Thyroid gland (tissue), 4 donors: ENCODE data around the gene APBA1. TPM values are rescaled to one million over a fixed set of nuclear protein-coding genes. Genes with fewer than 3 reads are reported as not detected.
"Not testable (repeated sequence)": the region's sequence is repeated elsewhere in the genome, so short reads cannot be mapped to it uniquely, and the experiment has no call there.

Experiments
- DNase-seq, 2 donors: peaks; one replicate each; pipeline ENCODE4 v3.0.0-alpha.2; 2019
- H3K27ac ChIP-seq, 3 donors: fragments of 200-600 bp; sonication (generic); 1 replicate in 2 of 3; 2 replicates in 1 of 3; pipeline ENCODE4 v1.5.1; 2016 to 2019; ENCODE audit warnings: mild to moderate bottlenecking in 1 of 3, moderate library complexity in 1 of 3
- H3K27me3 ChIP-seq: fragments of 200-600 bp; sonication (generic); one replicate; pipeline ENCODE4 v1.5.1; 2019
- H3K36me3 ChIP-seq, 2 donors: fragments of 200-600 bp; sonication (generic); one replicate each; pipeline ENCODE4 v1.5.1; 2016 to 2019
- H3K4me1 ChIP-seq, 2 donors: fragments of 200-600 bp; sonication (generic); one replicate each; pipeline ENCODE4 v1.5.1; 2017 to 2019
- H3K4me3 ChIP-seq, 3 donors: fragments of 200-600 bp; sonication (generic); replicated peaks in 1 of 3; 1 replicate in 2 of 3; 2 replicates in 1 of 3; pipeline ENCODE4 v1.5.1; 2016; ENCODE audit warnings: mild to moderate bottlenecking in 1 of 3
- H3K9me3 ChIP-seq: fragments of 200-600 bp; sonication (generic); one replicate; pipeline ENCODE4 v1.5.1; 2017
- POLR2A ChIP-seq, 2 donors: fragments of 450-650 bp; IDR thresholded peaks; one replicate each; pipeline ENCODE4 v1.6.1; 2017; ENCODE audit warnings: antibody characterized with exemption in 2 of 2, mild to moderate bottlenecking in 2 of 2, moderate library complexity in 1 of 2
- WGBS, 2 donors: methylation state at CpG; one replicate each; pipeline ENCODE4 v1.1.5; 2017; 5-methylcytosine and 5-hydroxymethylcytosine counted together
- intact Hi-C: fragments of 100-400 bp; cut with DNase I; formaldehyde crosslinking; loops from one replicate; pipeline ENCODE4 v1.15.1; 2023
- total RNA-seq, 4 donors: library from RNA; depleted of rRNA; stranded (reverse); fragments of >200 nt; gene quantifications; one replicate each; pipeline ENCODE4 v1.2.3, GENCODE V29; 2016
- TF ChIP-seq, protein P1 (sequence below), 6 experiments: fragments of 200-600 bp in 3 of 6; fragments of 450-650 bp in 3 of 6; sonication (generic) in 3 of 6; IDR thresholded peaks; one replicate each; pipeline ENCODE4 v1.5.1; 2016 to 2019; ENCODE audit warnings: antibody characterized with exemption in 6 of 6, mild to moderate bottlenecking in 2 of 6, inconsistent platforms in 1 of 6, moderate library complexity in 1 of 6

APBA1 gene
- total RNA-seq, 4 donors from 2014 or later, result 2.8 to 11.2 (median 3.8) TPM

- no peaks in the 10 kb centered on the region for H3K4me1 ChIP-seq
- H3K4me3 ChIP-seq, result no peak overlapping the region
- H3K36me3 ChIP-seq, result no peaks in the 10 kb centered on the region
- H3K9me3 ChIP-seq, result no peaks in the 10 kb centered on the region
- TF ChIP-seq, protein P1, sequence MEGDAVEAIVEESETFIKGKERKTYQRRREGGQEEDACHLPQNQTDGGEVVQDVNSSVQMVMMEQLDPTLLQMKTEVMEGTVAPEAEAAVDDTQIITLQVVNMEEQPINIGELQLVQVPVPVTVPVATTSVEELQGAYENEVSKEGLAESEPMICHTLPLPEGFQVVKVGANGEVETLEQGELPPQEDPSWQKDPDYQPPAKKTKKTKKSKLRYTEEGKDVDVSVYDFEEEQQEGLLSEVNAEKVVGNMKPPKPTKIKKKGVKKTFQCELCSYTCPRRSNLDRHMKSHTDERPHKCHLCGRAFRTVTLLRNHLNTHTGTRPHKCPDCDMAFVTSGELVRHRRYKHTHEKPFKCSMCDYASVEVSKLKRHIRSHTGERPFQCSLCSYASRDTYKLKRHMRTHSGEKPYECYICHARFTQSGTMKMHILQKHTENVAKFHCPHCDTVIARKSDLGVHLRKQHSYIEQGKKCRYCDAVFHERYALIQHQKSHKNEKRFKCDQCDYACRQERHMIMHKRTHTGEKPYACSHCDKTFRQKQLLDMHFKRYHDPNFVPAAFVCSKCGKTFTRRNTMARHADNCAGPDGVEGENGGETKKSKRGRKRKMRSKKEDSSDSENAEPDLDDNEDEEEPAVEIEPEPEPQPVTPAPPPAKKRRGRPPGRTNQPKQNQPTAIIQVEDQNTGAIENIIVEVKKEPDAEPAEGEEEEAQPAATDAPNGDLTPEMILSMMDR (IDR thresholded peaks at IDR 0.05), result no peak
- no peak for TF ChIP-seq POLR2A (IDR thresholded peaks at IDR 0.05)
- intact Hi-C loops, result no loop called here
- no peaks in the 10 kb centered on the region for H3K27me3 ChIP-seq
- 77 to 81% methylated on average over 1 of the region's 1 CpG for WGBS, 2 donors
- DNase-seq, result no peak
- H3K27ac ChIP-seq, result no peak overlapping the region
Measured at GRCh38 chr9:69602773-69603172, 69.4 kb downstream of the APBA1 start.

DNA sequence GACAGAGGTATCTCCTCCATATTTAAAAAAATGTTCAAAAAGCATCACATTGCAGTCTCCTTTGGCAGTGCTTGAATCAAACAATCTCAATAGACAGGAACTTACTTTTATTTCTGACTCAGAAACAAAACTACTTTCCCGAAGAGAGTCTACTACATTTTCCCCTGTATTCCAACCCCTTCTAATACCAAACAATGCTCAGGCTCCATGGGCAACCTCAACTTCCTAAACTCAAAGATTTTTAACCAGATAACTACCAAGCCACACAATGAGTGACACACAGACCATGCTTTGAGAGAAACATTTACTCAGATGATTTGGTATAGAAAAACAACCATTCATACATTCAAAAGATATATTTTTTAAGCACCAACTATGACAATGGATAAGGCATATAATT, 70.5 kb downstream of the APBA1 start:
- Histone ChIP-seq H3K4me3 (no peak overlapping the region), H3K27me3 (no peaks in the 10 kb centered on the region), H3K27ac (no peak overlapping the region), H3K9me3 (no peaks in the 10 kb centered on the region), H3K4me1 (no peaks in the 10 kb centered on the region), H3K36me3 (no peaks in the 10 kb centered on the region)
- 46 to 72% methylated on average over 1 of the region's 1 CpG for WGBS, 2 donors
- no peak for DNase-seq
- intact Hi-C loops, result no loop called here
- no peak for TF ChIP-seq POLR2A (IDR thresholded peaks at IDR 0.05)
- TF ChIP-seq, protein P1 (IDR thresholded peaks at IDR 0.05), result no peak

- no peak for TF ChIP-seq POLR2A (IDR thresholded peaks at IDR 0.05)
- TF ChIP-seq, protein P1 (IDR thresholded peaks at IDR 0.05), result no peak
- no peaks in the 10 kb centered on the region for H3K27me3 ChIP-seq
- intact Hi-C loops, result no loop called here
Measured at GRCh38 chr9:69600314-69601047, 71.7 kb downstream of the APBA1 start.

GRCh38 chr9:69599232-69599971, 72.8 kb downstream of the APBA1 start:
- intact Hi-C loops, result no loop called here
- 66 to 82% methylated on average over 8 of the region's 8 CpGs for WGBS, 2 donors
- Histone ChIP-seq H3K27me3 (no peaks in the 10 kb centered on the region), H3K36me3 (no peaks in the 10 kb centered on the region), H3K4me3 (no peak overlapping the region), H3K4me1 (no peaks in the 10 kb centered on the region), H3K27ac (no peak overlapping the region), H3K9me3 (no peaks in the 10 kb centered on the region)
- no peak for TF ChIP-seq POLR2A (IDR thresholded peaks at IDR 0.05)
- TF ChIP-seq, protein P1 (IDR thresholded peaks at IDR 0.05), result no peak
- no peak for DNase-seq

More at GRCh38 chr9:69600314-69601047, 71.7 kb downstream of the APBA1 start:
- no peaks in the 10 kb centered on the region for H3K9me3 ChIP-seq
- whole genome bisulfite sequencing, 2 donors, result 94 to 95% methylated on average over 7 of the region's 7 CpGs
- H3K36me3 ChIP-seq, result no peaks in the 10 kb centered on the region
- no peak overlapping the region for H3K4me3 ChIP-seq
- no peak overlapping the region for H3K27ac ChIP-seq
- H3K4me1 ChIP-seq, result no peaks in the 10 kb centered on the region
- no peak for DNase-seq

DNA sequence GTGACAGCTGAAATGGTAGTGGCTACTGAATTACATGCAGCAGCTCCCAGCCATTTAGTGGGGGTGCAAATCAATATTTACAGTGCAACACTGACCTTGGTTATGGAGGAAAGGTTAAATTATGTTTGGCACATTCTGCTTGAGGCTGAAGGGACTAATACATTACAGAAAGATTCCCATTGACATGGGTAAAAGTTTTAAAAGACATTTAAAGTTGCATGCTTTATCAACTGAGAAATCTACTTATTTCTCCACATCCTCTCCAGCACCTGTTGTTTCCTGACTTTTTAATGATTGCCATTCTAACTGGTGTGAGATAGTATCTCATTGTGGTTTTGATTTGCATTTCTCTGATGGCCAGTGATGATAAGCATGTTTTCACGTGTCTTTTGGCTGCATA, 75.3 kb downstream of the APBA1 start:
- intact Hi-C loops, H3K4me3 ChIP-seq, H3K9me3 ChIP-seq, H3K4me1 ChIP-seq, DNase-seq, H3K27ac ChIP-seq, H3K36me3 ChIP-seq, H3K27me3 ChIP-seq: not testable (repeated sequence)
- 56 to 76% methylated on average over 1 of the region's 1 CpG for WGBS, 2 donors
